GM18508 (cell line): ENCODE data around the gene FAIM2.

Experiments
- ATAC-seq: cut with Tn5 transposase; IDR thresholded peaks from one replicate; pipeline ENCODE4 v1.9.1; 2021; ENCODE audit warnings: moderate number of reproducible peaks; ENCODE audit not compliant: insufficient read depth, unreplicated experiment

The FAIM2 gene

GRCh38 chr12:49921299-49921698 lies 17.6 kb upstream of the FAIM2 start:
- no peak for ATAC-seq

GRCh38 chr12:49920915-49921286 lies 17.2 kb upstream of the FAIM2 start:
- ATAC-seq, result no peak

- no peak for ATAC-seq
Observed at GRCh38 chr12:49920241-49920914, 16.7 kb upstream of the FAIM2 start.

- ATAC-seq, result no peak
Observed at GRCh38 chr12:49917788-49918173, 14.1 kb upstream of the FAIM2 start.

GRCh38 chr12:49917166-49917787 lies 13.6 kb upstream of the FAIM2 start:
- ATAC-seq, result no peak

- ATAC-seq, result no peak
Observed at GRCh38 chr12:49916129-49916919, 12.6 kb upstream of the FAIM2 start.

- ATAC-seq, result no peak
Observed at GRCh38 chr12:49912345-49913255, 8.9 kb upstream of the FAIM2 start.

- ATAC-seq, result no peak
Observed at GRCh38 chr12:49911213-49911605, 7.5 kb upstream of the FAIM2 start.

- ATAC-seq, result no peak
Observed at GRCh38 chr12:49910331-49911212, 6.9 kb upstream of the FAIM2 start.

GRCh38 chr12:49909826-49910225 lies 6.1 kb upstream of the FAIM2 start:
- no peak for ATAC-seq

- no peak for ATAC-seq
Observed at GRCh38 chr12:49909356-49909755, 5.7 kb upstream of the FAIM2 start.

- no peak for ATAC-seq
Observed at GRCh38 chr12:49907352-49907751, 3.7 kb upstream of the FAIM2 start.

GRCh38 chr12:49905718-49906314 lies 2.1 kb upstream of the FAIM2 start:
- ATAC-seq, result no peak

GRCh38 chr12:49904601-49905000 lies 901 bp upstream of the FAIM2 start:
- ATAC-seq, result no peak

- no peak for ATAC-seq
Observed at GRCh38 chr12:49903351-49903699, 375 bp downstream of the FAIM2 start.

GRCh38 chr12:49902399-49903350 lies 1.0 kb downstream of the FAIM2 start:
- ATAC-seq, result no peak

- ATAC-seq, result no peak
Observed at GRCh38 chr12:49901986-49902385, 1.7 kb downstream of the FAIM2 start.

- ATAC-seq, result no peak
Observed at GRCh38 chr12:49901026-49901425, 2.7 kb downstream of the FAIM2 start.
